ENCODE results near the gene DAPK2.

DAPK2 gene

GRCh38 chr15:63922261-63922904, 123.9 kb downstream of the DAPK2 start:
- no peak for TF ChIP-seq CTCF (IDR thresholded peaks at IDR 0.05; ENCODE audit: control extremely low read depth, extremely low read depth, low read depth, missing control alignments)
- CTCF ChIA-PET = interaction anchor here (1.1 to 2.2 kb wide), 2 partner anchors 23 to 170 kb away, joined by 3 to 9 read pairs; no protein-coding TSS in a partner anchor
- no peak for DNase-seq (ENCODE audit: extremely low spot score)
- POLR2A ChIA-PET = no interaction called here

GRCh38 chr15:63920504-63921175, 125.6 kb downstream of the DAPK2 start:
- no peak for TF ChIP-seq CTCF (IDR thresholded peaks at IDR 0.05; ENCODE audit: control extremely low read depth, extremely low read depth, low read depth, missing control alignments)
- ChIA-PET POLR2A (no interaction called here), CTCF (interaction anchor here (0.9 to 3.6 kb wide), 11 partner anchors 9 to 168 kb away, joined by 3 to 10 read pairs (median 4); no protein-coding TSS in a partner anchor)
- DNase-seq (ENCODE audit: extremely low spot score) = no peak

- ChIA-PET CTCF (interaction anchor here (1.5 to 3.6 kb wide), 6 partner anchors 9 to 128 kb away, joined by 3 to 10 read pairs (median 6); no protein-coding TSS in a partner anchor), POLR2A (no interaction called here)
- DNase-seq (ENCODE audit: extremely low spot score) = no peak
- no peak for TF ChIP-seq CTCF (IDR thresholded peaks at IDR 0.05; ENCODE audit: control extremely low read depth, extremely low read depth, low read depth, missing control alignments)
These were observed 127.4 kb downstream of the DAPK2 start for GRCh38 chr15:63918901-63919348.

- POLR2A ChIA-PET = no interaction called here
- CTCF ChIA-PET = interaction anchor here (1.5 to 3.6 kb wide), 5 partner anchors 9 to 27 kb away, joined by 3 to 10 read pairs (median 7); no protein-coding TSS in a partner anchor
- TF ChIP-seq CTCF (IDR thresholded peaks at IDR 0.05; ENCODE audit: control extremely low read depth, extremely low read depth, low read depth, missing control alignments) = no peak
- no peak for DNase-seq (ENCODE audit: extremely low spot score)
These were observed 128.0 kb downstream of the DAPK2 start for GRCh38 chr15:63918317-63918672.

GRCh38 chr15:63917588-63918316, 128.5 kb downstream of the DAPK2 start:
- TF ChIP-seq CTCF (IDR thresholded peaks at IDR 0.05; ENCODE audit: control extremely low read depth, extremely low read depth, low read depth, missing control alignments) = no peak
- no peak for DNase-seq (ENCODE audit: extremely low spot score)
- CTCF ChIA-PET = interaction anchor here (1.5 to 3.6 kb wide), 5 partner anchors 9 to 28 kb away, joined by 3 to 10 read pairs (median 7); no protein-coding TSS in a partner anchor
- POLR2A ChIA-PET = no interaction called here

Data from GM10248 (cell line).